ENCODE measurements around the gene RARA. TPM values are rescaled to one million over a fixed set of nuclear protein-coding genes. Genes with fewer than 3 reads are reported as not detected.

RARA gene
- total RNA-seq, 1 experiment from 2014 or later = 35.1 TPM

GRCh38 chr17:40364906-40365305 is 55.9 kb downstream of the RARA start:
- CTCF ChIA-PET = interaction anchor here (1.2 to 1.3 kb wide), 4 partner anchors 10 to 195 kb away, joined by 3 to 8 read pairs (median 5); partner anchors contain the start of gene TOP2A
- Histone ChIP-seq H4K20me1 (ENCODE audit: insufficient read depth) (no peaks in the 10 kb centered on the region), H3K9me3 (ENCODE audit: control insufficient read depth in 1 of 2, insufficient read depth in 1 of 2, low read depth in 1 of 2, low read length in 2 of 2) (no peaks in the 10 kb centered on the region), H2AFZ (ENCODE audit: low read depth, low read length, poor library complexity, severe bottlenecking) (no peak overlapping the region), H3K36me3 (ENCODE audit: control insufficient read depth in 1 of 2, insufficient read depth in 2 of 2, low read length in 2 of 2) (no peaks in the 10 kb centered on the region), H3K4me3 (replicated peaks in 1 of 2; ENCODE audit: low read depth in 1 of 2, low read length in 2 of 2) (no peak overlapping the region), H3K9me2 (ENCODE audit: insufficient read depth) (no peaks in the 10 kb centered on the region), H3K4me2 (ENCODE audit: low read length) (no peak overlapping the region), H3K9ac (ENCODE audit: low read length) (no peak overlapping the region), H3K4me1 (ENCODE audit: control insufficient read depth in 1 of 2, insufficient read depth in 2 of 2, low read length in 2 of 2) (peaks cover 4 to 22% of the 10 kb centered on the region in 2 experiments; a peak in 3 of 4 replicates), H3K27me3 (ENCODE audit: insufficient read depth, low read length) (no peaks in the 10 kb centered on the region), H3K27ac (ENCODE audit: low read depth, low read length) (no peak overlapping the region), H3K79me2 (ENCODE audit: insufficient read depth, low read length) (no peaks in the 10 kb centered on the region)
- BruUV-seq (replicated peaks) = TSS peak; percentile 50
- POLR2A ChIA-PET = interaction anchor here (2.3 kb wide), 1 partner anchor 171 kb away, joined by 6 read pairs; no protein-coding TSS in a partner anchor
- no peak for TF ChIP-seq ZNF274 (IDR thresholded peaks at IDR 0.05; ENCODE audit: low read depth, low read length)
- no peak for TF ChIP-seq REST (IDR thresholded peaks at IDR 0.05; ENCODE audit: low read depth)
- no peak for TF ChIP-seq CBX3 (IDR thresholded peaks at IDR 0.05; ENCODE audit: low read depth)
- intact Hi-C loops (cut with micrococcal nuclease) = no loop called here
- ATAC-seq (no peak), DNase-seq (ENCODE audit: low read depth, low spot score) (no peak)
- RAD21 ChIA-PET (ENCODE audit: low non-redundant PET in 1 of 2, low total read pairs in 2 of 2, uncharacterized antibody in 2 of 2, unreplicated experiment in 2 of 2) = interaction anchor here (0.6 to 1.5 kb wide), 2 partner anchors 168 to 195 kb away, joined by 3 read pairs; no protein-coding TSS in a partner anchor

Measured in HCT116 (cell line).